A549 (cell line): Measurements from ENCODE around the gene AFF3.

Source experiments
- HOXB5 ChIP-seq: fragments of 250-450 bp; sonication (Bioruptor Pico); IDR thresholded peaks from 2 replicates; pipeline ENCODE4 v1.5.0; 2020; ENCODE audit warnings: mild to moderate bottlenecking, moderate library complexity
- MYC ChIP-seq: IDR thresholded peaks from 2 replicates; pipeline ENCODE4 v1.6.1; 2012; ENCODE audit warnings: mild to moderate bottlenecking, inconsistent platforms, low read length, improper control_type of control experiment, borderline replicate concordance
- POLR2A ChIP-seq: IDR thresholded peaks from 2 replicates; pipeline ENCODE4 v1.6.1; 2012; ENCODE audit warnings: mild to moderate bottlenecking, low read length
- TF ChIP-seq, protein P1 (sequence below): fragments of >200 bp; sonication (Bioruptor Twin); formaldehyde crosslinking; IDR thresholded peaks from 3 replicates; pipeline ENCODE4 v1.5.1; 2016
- TF ChIP-seq, protein P2 (sequence below): fragments of 250-450 bp; sonication (Bioruptor Pico); IDR thresholded peaks from 2 replicates; pipeline ENCODE4 v1.5.0; 2020; ENCODE audit warnings: low read depth, mild to moderate bottlenecking, moderate library complexity

DNA sequence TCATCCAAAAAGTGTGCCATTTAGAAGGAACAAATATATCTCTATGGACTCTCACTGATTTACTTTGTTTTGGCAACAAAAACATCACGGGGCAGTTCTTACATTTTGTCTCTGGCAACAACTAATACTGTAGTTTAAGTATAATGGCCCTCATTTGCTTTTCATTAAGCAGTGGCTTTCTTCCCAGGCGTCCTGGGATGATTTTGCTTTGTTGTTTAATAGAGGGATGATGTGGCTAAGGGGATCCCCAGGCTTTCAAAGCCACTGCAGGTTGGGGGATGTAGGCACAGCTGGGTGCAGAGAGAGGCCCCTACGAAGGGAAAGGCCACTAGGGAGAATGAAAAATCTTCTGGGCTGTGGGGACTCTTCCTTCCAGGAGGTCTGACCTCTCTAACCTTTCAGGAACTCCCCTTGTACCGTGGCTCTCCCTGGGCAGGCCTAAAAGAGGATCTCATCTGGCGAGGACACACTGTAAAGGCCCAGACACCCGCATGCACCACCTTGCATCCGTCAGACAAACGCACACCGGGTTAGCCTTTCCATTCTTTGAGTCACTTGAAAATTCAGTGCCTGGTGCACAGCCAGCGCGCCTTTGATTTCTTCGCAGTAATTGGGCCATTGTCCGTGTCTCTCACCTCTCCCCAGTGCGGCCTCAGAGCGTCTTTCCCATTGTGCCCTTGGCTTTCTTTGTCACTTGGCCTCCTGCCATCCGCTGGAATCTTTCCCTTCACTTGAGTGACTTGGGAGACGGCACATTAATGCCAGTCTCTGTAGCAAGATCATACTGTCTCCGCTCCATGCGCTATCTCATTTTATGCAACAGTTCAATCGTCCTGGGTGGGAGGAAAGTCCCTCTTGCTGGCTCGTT, 40.3 kb upstream of the AFF3 start:
- no peak for TF ChIP-seq HOXB5 (CRISPR knock-in tag)
- TF ChIP-seq POLR2A: no peak
- TF ChIP-seq, protein P1, sequence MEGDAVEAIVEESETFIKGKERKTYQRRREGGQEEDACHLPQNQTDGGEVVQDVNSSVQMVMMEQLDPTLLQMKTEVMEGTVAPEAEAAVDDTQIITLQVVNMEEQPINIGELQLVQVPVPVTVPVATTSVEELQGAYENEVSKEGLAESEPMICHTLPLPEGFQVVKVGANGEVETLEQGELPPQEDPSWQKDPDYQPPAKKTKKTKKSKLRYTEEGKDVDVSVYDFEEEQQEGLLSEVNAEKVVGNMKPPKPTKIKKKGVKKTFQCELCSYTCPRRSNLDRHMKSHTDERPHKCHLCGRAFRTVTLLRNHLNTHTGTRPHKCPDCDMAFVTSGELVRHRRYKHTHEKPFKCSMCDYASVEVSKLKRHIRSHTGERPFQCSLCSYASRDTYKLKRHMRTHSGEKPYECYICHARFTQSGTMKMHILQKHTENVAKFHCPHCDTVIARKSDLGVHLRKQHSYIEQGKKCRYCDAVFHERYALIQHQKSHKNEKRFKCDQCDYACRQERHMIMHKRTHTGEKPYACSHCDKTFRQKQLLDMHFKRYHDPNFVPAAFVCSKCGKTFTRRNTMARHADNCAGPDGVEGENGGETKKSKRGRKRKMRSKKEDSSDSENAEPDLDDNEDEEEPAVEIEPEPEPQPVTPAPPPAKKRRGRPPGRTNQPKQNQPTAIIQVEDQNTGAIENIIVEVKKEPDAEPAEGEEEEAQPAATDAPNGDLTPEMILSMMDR: no peak
- TF ChIP-seq, protein P2, sequence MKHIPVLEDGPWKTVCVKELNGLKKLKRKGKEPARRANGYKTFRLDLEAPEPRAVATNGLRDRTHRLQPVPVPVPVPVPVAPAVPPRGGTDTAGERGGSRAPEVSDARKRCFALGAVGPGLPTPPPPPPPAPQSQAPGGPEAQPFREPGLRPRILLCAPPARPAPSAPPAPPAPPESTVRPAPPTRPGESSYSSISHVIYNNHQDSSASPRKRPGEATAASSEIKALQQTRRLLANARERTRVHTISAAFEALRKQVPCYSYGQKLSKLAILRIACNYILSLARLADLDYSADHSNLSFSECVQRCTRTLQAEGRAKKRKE: no peak
- no peak for TF ChIP-seq MYC
